ENCODE measurements around the gene TRAF3. TPM values are rescaled to one million over a fixed set of nuclear protein-coding genes. Genes with fewer than 3 reads are reported as not detected.
A peak's percentile ranks its signal among the peaks of the same experiment; 100 is the strongest.

The TRAF3 gene
- total RNA-seq, 1 donor from 2014 or later, result 18.8 TPM

GRCh38 chr14:102772781-102773570, 4.3 kb upstream of the TRAF3 start:
- intact Hi-C loops (cut with DNase I), result loop anchor here (10.0 kb wide), 1 partner anchor 152 kb away; the partner anchor contains the start of gene AMN
- ATAC-seq, result no peak
- no peak for DNase-seq (ENCODE audit: low spot score)

GRCh38 chr14:102774391-102775153, 2.7 kb upstream of the TRAF3 start:
- DNase-seq (ENCODE audit: low spot score), result peak; percentile 70
- intact Hi-C loops (cut with DNase I), result loop anchor here (10.0 kb wide), 1 partner anchor 150 kb away; the partner anchor contains the start of gene AMN
- ATAC-seq, result peak; percentile 78

- DNase-seq (ENCODE audit: low spot score) (no peak), ATAC-seq (peak; percentile 37)
- intact Hi-C loops (cut with DNase I), result loop anchor here (10.0 kb wide), 1 partner anchor 149 kb away; the partner anchor contains the start of gene AMN
Measured at GRCh38 chr14:102775855-102776760, 1.1 kb upstream of the TRAF3 start.

GRCh38 chr14:102777711-102778337, 575 bp downstream of the TRAF3 start:
- DNase-seq (ENCODE audit: low spot score), result no peak
- ATAC-seq, result no peak
- intact Hi-C loops (cut with DNase I), result loop anchor here (10.0 kb wide), 1 partner anchor 147 kb away; the partner anchor contains the start of gene AMN

GRCh38 chr14:102778338-102779083, 1.3 kb downstream of the TRAF3 start:
- DNase-seq (ENCODE audit: low spot score) (no peak), ATAC-seq (no peak)
- intact Hi-C loops (cut with DNase I), result loop anchor here (10.0 kb wide), 1 partner anchor 146 kb away; the partner anchor contains the start of gene AMN

GRCh38 chr14:102779084-102779462, 1.8 kb downstream of the TRAF3 start:
- intact Hi-C loops (cut with DNase I), result loop anchor here (10.0 kb wide), 1 partner anchor 146 kb away; the partner anchor contains the start of gene AMN
- no peak for ATAC-seq

GRCh38 chr14:102779574-102780315, 2.5 kb downstream of the TRAF3 start:
- intact Hi-C loops (cut with DNase I), result loop anchor here (10.0 kb wide), 1 partner anchor 145 kb away; the partner anchor contains the start of gene AMN
- DNase-seq (ENCODE audit: low spot score) (no peak), ATAC-seq (no peak)

More at GRCh38 chr14:102779084-102779462, 1.8 kb downstream of the TRAF3 start:
- no peak for DNase-seq (ENCODE audit: low spot score)

- intact Hi-C loops (cut with DNase I), result no loop called here
- DNase-seq (ENCODE audit: low spot score), result no peak
- ATAC-seq, result no peak
Measured at GRCh38 chr14:102781063-102781462, 3.8 kb downstream of the TRAF3 start.

- ATAC-seq, result no peak
- DNase-seq (ENCODE audit: low spot score), result no peak
- intact Hi-C loops (cut with DNase I), result no loop called here
Measured at GRCh38 chr14:102782974-102783373, 5.7 kb downstream of the TRAF3 start.

GRCh38 chr14:102784892-102785594, 7.8 kb downstream of the TRAF3 start:
- intact Hi-C loops (cut with DNase I), result no loop called here
- ATAC-seq (no peak), DNase-seq (ENCODE audit: low spot score) (no peak)

GRCh38 chr14:102785595-102785963, 8.3 kb downstream of the TRAF3 start:
- ATAC-seq (no peak), DNase-seq (ENCODE audit: low spot score) (no peak)

GRCh38 chr14:102786768-102787167, 9.5 kb downstream of the TRAF3 start:
- DNase-seq (ENCODE audit: low spot score), result no peak
- ATAC-seq, result no peak
- intact Hi-C loops (cut with DNase I), result no loop called here

More at GRCh38 chr14:102785595-102785963, 8.3 kb downstream of the TRAF3 start:
- intact Hi-C loops (cut with DNase I), result no loop called here

- intact Hi-C loops (cut with DNase I), result no loop called here
- ATAC-seq, result no peak
Measured at GRCh38 chr14:102789349-102789748, 12.1 kb downstream of the TRAF3 start.

GRCh38 chr14:102793531-102794328, 16.5 kb downstream of the TRAF3 start:
- no peak for DNase-seq (ENCODE audit: low spot score)
- no peak for ATAC-seq
- intact Hi-C loops (cut with DNase I), result no loop called here

More at GRCh38 chr14:102789349-102789748, 12.1 kb downstream of the TRAF3 start:
- no peak for DNase-seq (ENCODE audit: low spot score)

GRCh38 chr14:102795060-102795925, 18.0 kb downstream of the TRAF3 start:
- intact Hi-C loops (cut with DNase I), result no loop called here
- peak; percentile 96 for ATAC-seq
- DNase-seq (ENCODE audit: low spot score), result no peak

Data from sciatic nerve (tissue), 2 donors.